Spleen (tissue), 7 donors: ENCODE data around the gene PRKAG3.

ENCODE experiments used
- POLR2A ChIP-seq, 3 donors: fragments of 450-650 bp; IDR thresholded peaks; one replicate each; pipeline ENCODE4 v1.5.1; 2017; ENCODE audit warnings: antibody characterized with exemption in 3 of 3, mild to moderate bottlenecking in 1 of 3
- TF ChIP-seq, protein P1 (sequence below), 11 experiments: fragments of 200-600 bp in 7 of 11; fragments of 450-650 bp in 4 of 11; sonication (generic) in 4 of 11; IDR thresholded peaks in 8 of 11; conservative IDR thresholded peaks in 3 of 11; 1 replicate in 7 of 11; 2 replicates in 4 of 11; pipeline versions ENCODE4 v1.4.0 to v1.8.0; 2016 to 2021; ENCODE audit warnings: antibody characterized with exemption in 11 of 11, inconsistent platforms in 4 of 11, mild to moderate bottlenecking in 1 of 11
- donor health status: DM: no; HTN: no; CAD: no; lungs with moderate emphysema.
- donor health status: DM: no; HTN: no; CAD: no.
- donor health status: DM: no; HTN: no; CAD: no.

DNA sequence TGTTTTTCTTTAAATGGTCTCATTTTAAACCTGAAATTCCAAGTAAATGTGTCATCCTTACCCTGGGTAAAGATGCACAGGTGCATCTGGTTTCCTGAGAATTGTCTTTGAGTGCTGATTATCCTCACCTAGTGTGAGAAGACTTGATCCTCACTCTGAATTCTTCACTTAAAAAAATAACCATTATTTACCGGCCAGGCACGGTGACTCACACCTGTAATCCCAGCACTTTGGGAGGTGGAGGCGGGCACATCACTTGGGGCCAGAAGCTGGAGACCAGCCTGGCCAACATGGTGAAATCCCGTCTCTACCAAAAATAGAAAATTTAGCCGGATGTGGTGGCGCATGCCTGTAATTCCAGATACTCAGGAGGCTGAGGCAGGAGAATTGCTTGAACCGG, 18.1 kb upstream of the PRKAG3 start:
- TF ChIP-seq, protein P1, sequence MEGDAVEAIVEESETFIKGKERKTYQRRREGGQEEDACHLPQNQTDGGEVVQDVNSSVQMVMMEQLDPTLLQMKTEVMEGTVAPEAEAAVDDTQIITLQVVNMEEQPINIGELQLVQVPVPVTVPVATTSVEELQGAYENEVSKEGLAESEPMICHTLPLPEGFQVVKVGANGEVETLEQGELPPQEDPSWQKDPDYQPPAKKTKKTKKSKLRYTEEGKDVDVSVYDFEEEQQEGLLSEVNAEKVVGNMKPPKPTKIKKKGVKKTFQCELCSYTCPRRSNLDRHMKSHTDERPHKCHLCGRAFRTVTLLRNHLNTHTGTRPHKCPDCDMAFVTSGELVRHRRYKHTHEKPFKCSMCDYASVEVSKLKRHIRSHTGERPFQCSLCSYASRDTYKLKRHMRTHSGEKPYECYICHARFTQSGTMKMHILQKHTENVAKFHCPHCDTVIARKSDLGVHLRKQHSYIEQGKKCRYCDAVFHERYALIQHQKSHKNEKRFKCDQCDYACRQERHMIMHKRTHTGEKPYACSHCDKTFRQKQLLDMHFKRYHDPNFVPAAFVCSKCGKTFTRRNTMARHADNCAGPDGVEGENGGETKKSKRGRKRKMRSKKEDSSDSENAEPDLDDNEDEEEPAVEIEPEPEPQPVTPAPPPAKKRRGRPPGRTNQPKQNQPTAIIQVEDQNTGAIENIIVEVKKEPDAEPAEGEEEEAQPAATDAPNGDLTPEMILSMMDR (IDR thresholded peaks at IDR 0.05 in 8 of 11, conservative IDR thresholded peaks at IDR 0.05 in 3 of 11), result no peak
- no peak for TF ChIP-seq POLR2A (IDR thresholded peaks at IDR 0.05)
